MM.1S (cell line): ENCODE measurements around the gene PPM1H.

ENCODE experiments used
- CTCF ChIP-seq: fragments of 300-600 bp; sonication (generic); IDR thresholded peaks from 2 replicates; pipeline ENCODE4 v1.5.1; 2016; ENCODE audit warnings: antibody characterized with exemption, low read length, mixed read lengths
- EZH2 ChIP-seq: fragments of 300-600 bp; sonication (generic); optimal IDR thresholded peaks from 2 replicates; pipeline ENCODE3; 2017; ENCODE audit warnings: low read depth, mild to moderate bottlenecking, antibody characterized with exemption, low read length, mixed read lengths
- EZH2phosphoT487 ChIP-seq: fragments of 300-600 bp; sonication (generic); IDR thresholded peaks from 2 replicates; pipeline ENCODE4 v1.6.1; 2018; ENCODE audit warnings: antibody characterized with exemption, low read length

GRCh38 chr12:62787611-62788010 lies 147.3 kb downstream of the PPM1H start:
- TF ChIP-seq CTCF (no peak), EZH2 (no peak), EZH2phosphoT487 (no peak)
